Suprapubic skin (tissue), 3 donors: ENCODE data around the gene WDR27.

Source experiments
- CTCF ChIP-seq, 2 donors: fragments of 200-600 bp in 1 of 2; fragments of 450-650 bp in 1 of 2; sonication (generic) in 1 of 2; IDR thresholded peaks; one replicate each; pipeline ENCODE4 v1.5.1; 2016 to 2019; ENCODE audit warnings: antibody characterized with exemption in 2 of 2, mild to moderate bottlenecking in 1 of 2, moderate library complexity in 1 of 2
- EP300 ChIP-seq: sonication (generic); formaldehyde crosslinking; IDR thresholded peaks from one replicate; pipeline ENCODE4 v1.6.1; 2017; ENCODE audit warnings: antibody characterized with exemption
- POLR2A ChIP-seq, 2 donors: fragments of 450-650 bp; IDR thresholded peaks; one replicate each; pipeline ENCODE4 v1.6.1; 2017; ENCODE audit warnings: antibody characterized with exemption in 2 of 2, mild to moderate bottlenecking in 2 of 2, moderate library complexity in 2 of 2

DNA sequence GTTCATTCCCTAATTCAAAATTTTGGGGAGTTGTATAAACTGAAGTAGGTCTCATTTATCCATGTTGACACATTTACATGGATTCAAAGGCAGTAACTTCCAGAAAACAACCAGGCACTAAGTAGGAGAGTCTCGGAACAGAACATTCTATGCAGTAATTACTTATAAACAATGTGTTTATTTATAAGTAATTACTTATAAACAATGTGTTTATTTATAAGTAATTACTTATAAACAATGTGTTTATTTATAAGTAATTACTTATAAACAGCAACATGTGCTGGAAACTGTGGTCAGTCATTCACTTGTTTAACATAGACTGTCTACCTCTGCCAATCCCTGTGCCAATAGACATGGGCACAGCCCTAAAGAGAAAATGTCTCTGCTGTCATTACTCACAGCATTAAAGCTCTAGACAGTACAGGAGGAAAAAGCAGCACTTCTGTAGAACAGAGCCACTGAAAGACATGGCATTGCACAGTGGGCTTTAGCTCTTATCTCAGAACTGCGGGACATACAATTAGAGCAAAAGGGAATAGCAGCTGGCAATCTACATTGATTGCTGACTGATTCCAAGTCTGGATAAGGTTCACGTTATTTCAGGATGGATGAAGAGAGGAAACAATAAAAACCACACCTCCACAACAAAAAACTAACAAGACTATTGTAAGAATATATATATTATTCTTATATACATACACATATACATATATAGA lies 188.2 kb downstream of the WDR27 start:
- TF ChIP-seq POLR2A (IDR thresholded peaks at IDR 0.05) = no peak
- no peak for TF ChIP-seq CTCF (IDR thresholded peaks at IDR 0.05)
- no peak for TF ChIP-seq EP300
